Keratinocyte (primary cell): Measurements from ENCODE around the gene COA7. TPM values are rescaled to one million over a fixed set of nuclear protein-coding genes. Genes with fewer than 3 reads are reported as not detected.

ENCODE experiments used
- DNase-seq: peaks from one replicate; pipeline ENCODE4 v3.0.0-alpha.2; 2011; ENCODE audit warnings: low read depth, missing footprints, low spot score
- FAIRE-seq: peaks from 2 replicates; lab custom pipeline; 2011; peaks lifted over from hg19 to GRCh38; lab: Jason Lieb, UNC
- H2AFZ ChIP-seq: 2 replicates; pipeline ENCODE4 v1.6.0; 2012; ENCODE audit warnings: low read length, control low read depth, inconsistent platforms; ENCODE audit not compliant: control insufficient read depth
- H3K27ac ChIP-seq: 2 replicates; pipeline ENCODE4 v1.5.1; 2011; ENCODE audit warnings: low read length; ENCODE audit not compliant: control insufficient read depth, insufficient read depth
- H3K27me3 ChIP-seq: 3 replicates; pipeline ENCODE4 v1.6.0; 2011; ENCODE audit warnings: low read length; ENCODE audit not compliant: control insufficient read depth, insufficient read depth; ENCODE audit errors: extremely low read depth
- H3K36me3 ChIP-seq, 2 experiments: 2 replicates in 1 of 2; 3 replicates in 1 of 2; pipeline ENCODE4 v1.5.1; 2011; ENCODE audit warnings: low read length in 2 of 2, mild to moderate bottlenecking in 1 of 2; ENCODE audit not compliant: control insufficient read depth in 2 of 2, insufficient read depth in 2 of 2; ENCODE audit errors: extremely low read depth in 1 of 2
- H3K4me1 ChIP-seq: 3 replicates; pipeline ENCODE4 v1.5.1; 2011; ENCODE audit warnings: low read length; ENCODE audit not compliant: control insufficient read depth, insufficient read depth; ENCODE audit errors: extremely low read depth
- H3K4me2 ChIP-seq: 3 replicates; pipeline ENCODE4 v1.6.0; 2011; ENCODE audit warnings: low read depth, low read length; ENCODE audit not compliant: control insufficient read depth, insufficient read depth; ENCODE audit errors: extremely low read depth
- H3K4me3 ChIP-seq, 3 experiments: fragments of 200-600 bp in 1 of 3; sonication (generic) in 1 of 3; 2 replicates in 2 of 3; 3 replicates in 1 of 3; pipeline ENCODE4 v1.5.1; 2011 to 2016; ENCODE audit warnings: low read length in 3 of 3, mild to moderate bottlenecking in 3 of 3, control low read depth in 2 of 3, inconsistent platforms in 1 of 3, low read depth in 1 of 3, mixed read lengths in 1 of 3, mixed run types in 1 of 3, moderate library complexity in 1 of 3; ENCODE audit not compliant: control insufficient read depth in 2 of 3, insufficient read depth in 2 of 3; ENCODE audit errors: extremely low read depth in 1 of 3
- H3K79me2 ChIP-seq: 2 replicates; pipeline ENCODE4 v1.6.0; 2012; ENCODE audit warnings: low read length; ENCODE audit not compliant: control insufficient read depth, insufficient read depth
- H3K9ac ChIP-seq: 3 replicates; pipeline ENCODE4 v1.6.0; 2011; ENCODE audit warnings: low read length; ENCODE audit not compliant: control insufficient read depth, insufficient read depth; ENCODE audit errors: extremely low read depth
- H3K9me1 ChIP-seq: 3 replicates; pipeline ENCODE4 v1.6.0; 2011; ENCODE audit warnings: low read length; ENCODE audit not compliant: control insufficient read depth, insufficient read depth; ENCODE audit errors: extremely low read depth
- H3K9me3 ChIP-seq: 2 replicates; pipeline ENCODE4 v1.5.1; 2012; ENCODE audit warnings: low read depth, low read length; ENCODE audit not compliant: control insufficient read depth
- H4K20me1 ChIP-seq: 3 replicates; pipeline ENCODE4 v1.6.0; 2011; ENCODE audit warnings: low read length; ENCODE audit not compliant: control insufficient read depth, insufficient read depth; ENCODE audit errors: extremely low read depth
- CTCF ChIP-seq, 3 experiments: IDR thresholded peaks in 1 of 3; conservative IDR thresholded peaks in 1 of 3; optimal IDR thresholded peaks in 1 of 3; 2 replicates in 2 of 3; 3 replicates in 1 of 3; pipeline versions ENCODE3 to v1.5.1; 2011; ENCODE audit warnings: low read length in 3 of 3, mild to moderate bottlenecking in 3 of 3, moderate library complexity in 2 of 3, control low read depth in 1 of 3, inconsistent platforms in 1 of 3; ENCODE audit not compliant: insufficient read depth in 2 of 3; ENCODE audit errors: extremely low read depth in 1 of 3
- EZH2 ChIP-seq: IDR thresholded peaks from one replicate; pipeline ENCODE4 v1.6.1; 2012; ENCODE audit warnings: inconsistent platforms, mild to moderate bottlenecking, low read length, moderate library complexity
- dilution Hi-C: fragments of 300-500 bp; cut with MboI; formaldehyde crosslinking; loops from one replicate; pipeline ENCODE4 v1.7.0; 2020; ENCODE audit warnings: low sequenced_read_pairs; ENCODE audit not compliant: extremely low pct_ligation_motif_present
- polyA plus RNA-seq, 5 experiments: library from polyadenylated mRNA; depleted of rRNA in 3 of 5; stranded (reverse) in 3 of 5; stranded (forward) in 1 of 5; unstranded in 1 of 5; fragments of >200 nt; gene quantifications; 1 replicate in 1 of 5; 2 replicates in 3 of 5; 3 replicates in 1 of 5; pipeline versions ENCODE4 v1.2.1 to v1.2.3, GENCODE V29; 2011 to 2012; ENCODE audit warnings: missing spikeins in 2 of 5, low read depth in 1 of 5, low replicate concordance in 1 of 5

Gene COA7
- polyA plus RNA-seq, 1 donor (not counting 4 experiments of a cell fraction or from before 2014, with no cell fraction given), result 23.5 TPM

- no peaks in the 10 kb centered on the region for H3K9me3 ChIP-seq
- no peak overlapping the region for H3K4me3 ChIP-seq
- H3K36me3 ChIP-seq, result no peaks in the 10 kb centered on the region
- dilution Hi-C loops, result no loop called here
- H3K27me3 ChIP-seq, result no peaks in the 10 kb centered on the region
- no peak overlapping the region for H2AFZ ChIP-seq
- H3K79me2 ChIP-seq, result no peaks in the 10 kb centered on the region
- H3K4me1 ChIP-seq, result no peaks in the 10 kb centered on the region
- DNase-seq (no peak), FAIRE-seq (no peak)
- no peak overlapping the region for H3K27ac ChIP-seq
- H4K20me1 ChIP-seq, result no peaks in the 10 kb centered on the region
- TF ChIP-seq EZH2, result no peak
- TF ChIP-seq CTCF (optimal IDR thresholded peaks at IDR 0.05 in 1 of 3, IDR thresholded peaks at IDR 0.05 in 1 of 3, conservative IDR thresholded peaks at IDR 0.05 in 1 of 3; ENCODE audit: extremely low read depth in 1 of 3, insufficient read depth in 2 of 3, low read length in 3 of 3), result no peak
- H3K9ac ChIP-seq, result no peak overlapping the region
- H3K9me1 ChIP-seq, result no peaks in the 10 kb centered on the region
- no peak overlapping the region for H3K4me2 ChIP-seq
Measured at GRCh38 chr1:52709016-52709415, 10.9 kb upstream of the COA7 start.

GRCh38 chr1:52707927-52708655 lies 9.9 kb upstream of the COA7 start:
- no peak overlapping the region for H3K9ac ChIP-seq
- TF ChIP-seq CTCF (optimal IDR thresholded peaks at IDR 0.05 in 1 of 3, IDR thresholded peaks at IDR 0.05 in 1 of 3, conservative IDR thresholded peaks at IDR 0.05 in 1 of 3; ENCODE audit: extremely low read depth in 1 of 3, insufficient read depth in 2 of 3, low read length in 3 of 3) (no peak), EZH2 (no peak)
- no peaks in the 10 kb centered on the region for H4K20me1 ChIP-seq
- H3K27me3 ChIP-seq, result no peaks in the 10 kb centered on the region
- H3K79me2 ChIP-seq, result no peaks in the 10 kb centered on the region
- peaks cover 5% of the 10 kb centered on the region for H3K4me1 ChIP-seq
- dilution Hi-C loops, result no loop called here
- FAIRE-seq (no peak), DNase-seq (no peak)
- H3K4me2 ChIP-seq, result no peak overlapping the region
- H3K9me3 ChIP-seq, result no peaks in the 10 kb centered on the region
- no peak overlapping the region for H3K27ac ChIP-seq
- no peaks in the 10 kb centered on the region for H3K9me1 ChIP-seq
- no peak overlapping the region for H3K4me3 ChIP-seq
- no peak overlapping the region for H2AFZ ChIP-seq
- no peaks in the 10 kb centered on the region for H3K36me3 ChIP-seq
